Suprapubic skin (tissue), 4 donors: Measurements from ENCODE around the gene PATZ1. TPM values are rescaled to one million over a fixed set of nuclear protein-coding genes. Genes with fewer than 3 reads are reported as not detected.
"Not testable (repeated sequence)": the region's sequence is repeated elsewhere in the genome, so short reads cannot be mapped to it uniquely, and the experiment has no call there.

Source experiments
- DNase-seq, 2 donors: peaks; one replicate each; pipeline ENCODE4 v3.0.0-alpha.2; 2019; ENCODE audit warnings: low spot score in 2 of 2
- H3K27ac ChIP-seq: fragments of 200-600 bp; sonication (generic); one replicate; pipeline ENCODE4 v1.5.1; 2019
- H3K27me3 ChIP-seq: fragments of 200-600 bp; sonication (generic); one replicate; pipeline ENCODE4 v1.5.1; 2019
- H3K36me3 ChIP-seq: fragments of 200-600 bp; sonication (generic); one replicate; pipeline ENCODE4 v1.5.1; 2019
- H3K4me1 ChIP-seq: fragments of 200-600 bp; sonication (generic); one replicate; pipeline ENCODE4 v1.5.1; 2019
- H3K4me3 ChIP-seq: fragments of 200-600 bp; sonication (generic); one replicate; pipeline ENCODE4 v1.5.1; 2019; ENCODE audit warnings: mild to moderate bottlenecking
- H3K9me3 ChIP-seq: fragments of 200-600 bp; sonication (generic); one replicate; pipeline ENCODE4 v1.5.1; 2019
- CTCF ChIP-seq, 2 donors: fragments of 200-600 bp in 1 of 2; fragments of 450-650 bp in 1 of 2; sonication (generic) in 1 of 2; IDR thresholded peaks; one replicate each; pipeline ENCODE4 v1.5.1; 2016 to 2019; ENCODE audit warnings: antibody characterized with exemption in 2 of 2, mild to moderate bottlenecking in 1 of 2, moderate library complexity in 1 of 2
- EP300 ChIP-seq: sonication (generic); formaldehyde crosslinking; IDR thresholded peaks from one replicate; pipeline ENCODE4 v1.6.1; 2017; ENCODE audit warnings: antibody characterized with exemption
- POLR2A ChIP-seq, 2 donors: fragments of 450-650 bp; IDR thresholded peaks; one replicate each; pipeline ENCODE4 v1.6.1; 2017; ENCODE audit warnings: antibody characterized with exemption in 2 of 2, mild to moderate bottlenecking in 2 of 2, moderate library complexity in 2 of 2
- POLR2AphosphoS5 ChIP-seq, 3 donors: sonication (generic); formaldehyde crosslinking; IDR thresholded peaks; one replicate each; pipeline ENCODE4 v1.6.1; 2017; ENCODE audit warnings: antibody characterized with exemption in 3 of 3
- WGBS: methylation state at CpG from one replicate; pipeline ENCODE4 v1.1.5; 2018; 5-methylcytosine and 5-hydroxymethylcytosine counted together
- total RNA-seq, 4 donors: library from RNA; depleted of rRNA; stranded (reverse); fragments of >200 nt; gene quantifications; one replicate each; pipeline ENCODE4 v1.1.0, GENCODE V29; 2016

Gene PATZ1
- 10 to 100 TPM; 11.8 to 23.3 (median 14.6) TPM for total RNA-seq

- WGBS, result 0% methylated on average over 10 of the region's 41 CpGs
- H3K4me1 ChIP-seq, result peaks cover 56% of the 10 kb centered on the region
- no peaks in the 10 kb centered on the region for H3K9me3 ChIP-seq
- TF ChIP-seq POLR2A (IDR thresholded peaks at IDR 0.05) (peak in 1 of 2 donors; percentile 29), EP300 (no peak)
- peaks cover 15% of the 10 kb centered on the region for H3K36me3 ChIP-seq
- H3K27me3 ChIP-seq, result no peaks in the 10 kb centered on the region
- H3K4me3 ChIP-seq, result peak within 1 kb of the TSS; percentile 74
- peak within 1 kb of the TSS; percentile 90 for H3K27ac ChIP-seq
- peak; percentile 85 for DNase-seq
Observed at GRCh38 chr22:31346255-31346732, at the start of gene PATZ1. TSS of gene PATZ1 (minus strand) at chr22:31346346. CDS start at chr22:31345602, 744 bp downstream.

- DNase-seq, result no peak
- Histone ChIP-seq H3K36me3 (no peaks in the 10 kb centered on the region), H3K9me3 (no peaks in the 10 kb centered on the region), H3K4me3 (no peak overlapping the region), H3K27ac (no peak overlapping the region), H3K27me3 (no peaks in the 10 kb centered on the region), H3K4me1 (peaks cover 8% of the 10 kb centered on the region)
- 66% methylated on average over 3 of the region's 3 CpGs for WGBS
- no peak for TF ChIP-seq EP300
- no peak for TF ChIP-seq POLR2AphosphoS5 (IDR thresholded peaks at IDR 0.05)
- TF ChIP-seq POLR2A (IDR thresholded peaks at IDR 0.05), result no peak
- TF ChIP-seq CTCF (IDR thresholded peaks at IDR 0.05), result no peak
Observed at GRCh38 chr22:31394326-31394725, 48.2 kb upstream of the PATZ1 start.

- TF ChIP-seq EP300 (no peak), CTCF (IDR thresholded peaks at IDR 0.05) (no peak), POLR2AphosphoS5 (IDR thresholded peaks at IDR 0.05) (no peak), POLR2A (IDR thresholded peaks at IDR 0.05) (no peak)
- no peak overlapping the region for H3K4me3 ChIP-seq
- DNase-seq, result no peak
- H3K4me1 ChIP-seq, result peaks cover 5% of the 10 kb centered on the region
- no peaks in the 10 kb centered on the region for H3K36me3 ChIP-seq
- WGBS, result 95% methylated on average over 2 of the region's 2 CpGs
- H3K27me3 ChIP-seq, result no peaks in the 10 kb centered on the region
- no peak overlapping the region for H3K27ac ChIP-seq
- no peaks in the 10 kb centered on the region for H3K9me3 ChIP-seq
Observed at GRCh38 chr22:31393893-31394292, 47.7 kb upstream of the PATZ1 start.

- H3K4me1 ChIP-seq, DNase-seq, H3K4me3 ChIP-seq, H3K27ac ChIP-seq, H3K36me3 ChIP-seq, H3K27me3 ChIP-seq, H3K9me3 ChIP-seq: not testable (repeated sequence)
- WGBS, result 70% methylated on average over 6 of the region's 6 CpGs
Observed at GRCh38 chr22:31378651-31379050, 32.5 kb upstream of the PATZ1 start.

GRCh38 chr22:31378123-31378522, 32.0 kb upstream of the PATZ1 start:
- no peak overlapping the region for H3K4me3 ChIP-seq
- H3K27me3 ChIP-seq, result no peaks in the 10 kb centered on the region
- DNase-seq, result no peak
- TF ChIP-seq POLR2AphosphoS5 (IDR thresholded peaks at IDR 0.05), result no peak
- TF ChIP-seq POLR2A (IDR thresholded peaks at IDR 0.05), result no peak
- TF ChIP-seq CTCF (IDR thresholded peaks at IDR 0.05), result no peak
- TF ChIP-seq EP300, result no peak
- H3K36me3 ChIP-seq, result no peaks in the 10 kb centered on the region
- H3K9me3 ChIP-seq, result no peaks in the 10 kb centered on the region
- H3K4me1 ChIP-seq, result no peaks in the 10 kb centered on the region
- no peak overlapping the region for H3K27ac ChIP-seq
- WGBS, result 77% methylated on average over 3 of the region's 3 CpGs

GRCh38 chr22:31377612-31378011, 31.5 kb upstream of the PATZ1 start:
- TF ChIP-seq EP300 (no peak), POLR2AphosphoS5 (IDR thresholded peaks at IDR 0.05) (no peak), POLR2A (IDR thresholded peaks at IDR 0.05) (no peak), CTCF (IDR thresholded peaks at IDR 0.05) (no peak)
- DNase-seq, result no peak
- H3K4me3 ChIP-seq, result no peak overlapping the region
- H3K4me1 ChIP-seq, result no peaks in the 10 kb centered on the region
- no peak overlapping the region for H3K27ac ChIP-seq
- H3K9me3 ChIP-seq, result no peaks in the 10 kb centered on the region
- WGBS, result 82% methylated on average over 3 of the region's 3 CpGs
- no peaks in the 10 kb centered on the region for H3K27me3 ChIP-seq
- H3K36me3 ChIP-seq, result no peaks in the 10 kb centered on the region
